Mesenchymal stem cell (in vitro differentiated cells and primary cell): ENCODE results near the gene TNFSF4.
"Not testable (repeated sequence)": the region's sequence is repeated elsewhere in the genome, so short reads cannot be mapped to it uniquely, and the experiment has no call there.

ENCODE experiments used
- DNase-seq: peaks from one replicate; pipeline ENCODE4 v3.0.0-alpha.2; 2013
- H2AFZ ChIP-seq: one replicate; pipeline ENCODE4 v1.6.1; 2013; ENCODE audit warnings: low read depth, mild to moderate bottlenecking, control low read depth, inconsistent platforms, low read length, moderate library complexity
- H2AK5ac ChIP-seq: 2 replicates; pipeline ENCODE4 v1.6.1; 2013; ENCODE audit warnings: low read length, moderate library complexity, mild to moderate bottlenecking, inconsistent platforms; ENCODE audit not compliant: severe bottlenecking
- H2BK120ac ChIP-seq: one replicate; pipeline ENCODE4 v1.6.1; 2013; ENCODE audit warnings: low read depth, mild to moderate bottlenecking, inconsistent platforms, low read length, moderate library complexity
- H2BK12ac ChIP-seq, 2 experiments: one replicate each; pipeline ENCODE4 v1.6.1; 2013; ENCODE audit warnings: inconsistent platforms in 2 of 2, low read length in 2 of 2, mild to moderate bottlenecking in 2 of 2, moderate library complexity in 2 of 2, control low read depth in 1 of 2
- H2BK15ac ChIP-seq: one replicate; pipeline ENCODE4 v1.6.1; 2013; ENCODE audit warnings: mild to moderate bottlenecking, low read depth, inconsistent platforms; ENCODE audit not compliant: poor library complexity, severe bottlenecking
- H2BK5ac ChIP-seq: 2 replicates; pipeline ENCODE4 v1.6.1; 2013; ENCODE audit warnings: low read depth, mild to moderate bottlenecking, low read length, control low read depth, inconsistent platforms; ENCODE audit not compliant: poor library complexity, severe bottlenecking
- H3K14ac ChIP-seq, 2 experiments: one replicate each; pipeline ENCODE4 v1.6.1; 2013; ENCODE audit warnings: inconsistent platforms in 2 of 2, low read length in 2 of 2, control low read depth in 1 of 2, mild to moderate bottlenecking in 1 of 2, moderate library complexity in 1 of 2
- H3K18ac ChIP-seq, 2 experiments: one replicate each; pipeline ENCODE4 v1.6.1; 2013; ENCODE audit warnings: inconsistent platforms in 2 of 2, low read length in 2 of 2, control low read depth in 1 of 2, low read depth in 1 of 2, mild to moderate bottlenecking in 1 of 2
- H3K23ac ChIP-seq, 2 experiments: one replicate each; pipeline ENCODE4 v1.6.1; 2013; ENCODE audit warnings: inconsistent platforms in 2 of 2, low read length in 2 of 2, mild to moderate bottlenecking in 2 of 2, moderate library complexity in 2 of 2, control low read depth in 1 of 2
- H3K27ac ChIP-seq: 2 replicates; pipeline ENCODE4 v1.5.1; 2013; ENCODE audit warnings: mild to moderate bottlenecking, moderate library complexity, low read length, control low read depth, inconsistent platforms; ENCODE audit not compliant: poor library complexity, severe bottlenecking
- H3K27me3 ChIP-seq, 2 experiments: 2 replicates each; pipeline versions ENCODE4 v1.6.1 to v1.7.0; 2013; ENCODE audit warnings: low read length in 2 of 2, mild to moderate bottlenecking in 2 of 2, moderate library complexity in 2 of 2, control low read depth in 1 of 2, inconsistent platforms in 1 of 2; ENCODE audit not compliant: control insufficient read depth in 1 of 2, insufficient read depth in 1 of 2
- H3K36me3 ChIP-seq, 2 experiments: 2 replicates each; pipeline versions ENCODE4 v1.6.1 to v1.7.0; 2013; ENCODE audit warnings: low read length in 2 of 2, control low read depth in 1 of 2, inconsistent platforms in 1 of 2, low read depth in 1 of 2, mild to moderate bottlenecking in 1 of 2; ENCODE audit not compliant: insufficient read depth in 2 of 2, control insufficient read depth in 1 of 2
- H3K4ac ChIP-seq, 2 experiments: one replicate each; pipeline ENCODE4 v1.6.1; 2013; ENCODE audit warnings: inconsistent platforms in 2 of 2, low read length in 2 of 2, mild to moderate bottlenecking in 2 of 2, moderate library complexity in 2 of 2, control low read depth in 1 of 2, low read depth in 1 of 2
- H3K4me1 ChIP-seq: 2 replicates; pipeline ENCODE4 v1.6.1; 2013; ENCODE audit warnings: low read depth, low read length, control low read depth; ENCODE audit not compliant: control insufficient read depth, insufficient read depth
- H3K4me2 ChIP-seq: 2 replicates; pipeline ENCODE4 v1.6.1; 2013; ENCODE audit warnings: low read length, mild to moderate bottlenecking, inconsistent platforms; ENCODE audit not compliant: poor library complexity, severe bottlenecking
- H3K4me3 ChIP-seq, 2 experiments: 2 replicates each; pipeline versions ENCODE4 v1.5.1 to v1.7.0; 2013; ENCODE audit warnings: low read length in 2 of 2, mild to moderate bottlenecking in 2 of 2, control low read depth in 1 of 2, low read depth in 1 of 2; ENCODE audit not compliant: insufficient read depth in 1 of 2
- H3K79me1 ChIP-seq: replicated peaks from 2 replicates; pipeline ENCODE4 v1.6.1; 2013; ENCODE audit warnings: mild to moderate bottlenecking, control low read depth, low read length, inconsistent platforms; ENCODE audit not compliant: poor library complexity, severe bottlenecking
- H3K9ac ChIP-seq: 2 replicates; pipeline ENCODE4 v1.7.0; 2013; ENCODE audit warnings: mild to moderate bottlenecking, low read length, moderate library complexity
- H3K9me3 ChIP-seq: 2 replicates; pipeline ENCODE4 v1.7.0; 2013; ENCODE audit warnings: mild to moderate bottlenecking, low read length; ENCODE audit not compliant: control insufficient read depth
- H4K8ac ChIP-seq: one replicate; pipeline ENCODE4 v1.6.1; 2013; ENCODE audit warnings: inconsistent platforms, mild to moderate bottlenecking, low read length, moderate library complexity
- H4K91ac ChIP-seq: one replicate; pipeline ENCODE4 v1.6.1; 2013; ENCODE audit warnings: mild to moderate bottlenecking, low read length, inconsistent platforms
- WGBS: methylation state at CpG from one replicate; pipeline ENCODE4 v1.1.7; 2013; ENCODE audit warnings: mixed read lengths; 5-methylcytosine and 5-hydroxymethylcytosine counted together

Gene TNFSF4

DNA sequence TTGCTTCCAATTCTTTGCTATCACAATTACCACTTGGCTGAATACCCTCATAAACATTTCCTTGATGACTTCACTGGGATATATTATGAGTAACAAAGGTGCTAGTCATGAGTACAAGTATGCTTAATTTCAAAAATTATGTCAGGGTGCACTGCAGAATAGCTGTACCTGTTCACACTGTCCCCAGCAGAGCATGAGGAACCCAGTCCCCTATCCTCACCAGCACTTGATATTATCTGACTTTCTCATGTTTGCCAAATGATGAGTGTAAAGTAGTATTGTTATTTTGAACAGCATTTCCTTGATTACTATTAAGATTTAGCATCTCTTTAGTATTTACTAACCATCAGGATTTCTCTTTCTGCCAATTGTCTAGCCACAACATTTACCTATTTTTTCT, 33.5 kb upstream of the TNFSF4 start:
- Histone ChIP-seq H3K4ac (no peak overlapping the region), H2BK5ac (no peak overlapping the region), H3K14ac (no peak overlapping the region), H3K9ac (no peak overlapping the region), H2BK15ac (no peak overlapping the region), H3K18ac (no peak overlapping the region), H3K79me1 (no peaks in the 10 kb centered on the region), H3K36me3 (no peaks in the 10 kb centered on the region), H3K4me2 (no peak overlapping the region), H3K27me3 (no peaks in the 10 kb centered on the region), H2BK120ac (no peak overlapping the region), H2BK12ac (no peak overlapping the region), H3K9me3 (peaks cover 17% of the 10 kb centered on the region), H4K91ac (no peak overlapping the region), H4K8ac (no peak overlapping the region), H2AFZ (no peak overlapping the region), H2AK5ac (no peak overlapping the region), H3K4me3 (no peak overlapping the region), H3K23ac (no peak overlapping the region), H3K4me1 (no peaks in the 10 kb centered on the region), H3K27ac (no peak overlapping the region)
- no peak for DNase-seq

DNA sequence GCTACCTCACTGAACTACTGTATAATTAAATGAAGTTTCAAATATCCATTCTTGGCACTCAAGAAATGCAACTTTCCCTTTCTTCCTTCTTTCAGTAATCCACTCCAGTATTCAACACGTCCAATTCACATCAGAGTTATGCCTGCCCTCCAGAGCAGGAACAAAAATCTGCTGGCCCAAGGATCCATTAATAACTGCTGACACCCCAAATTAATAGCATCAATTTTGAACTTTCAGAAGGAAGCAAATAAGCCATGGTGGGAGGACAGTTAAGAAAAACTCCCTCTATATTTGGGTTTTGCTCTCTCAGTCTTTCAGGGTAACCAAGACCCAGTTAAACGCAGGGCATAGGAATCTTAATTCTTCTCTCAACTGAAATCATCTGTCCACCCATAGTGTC, 31.9 kb upstream of the TNFSF4 start:
- Histone ChIP-seq H4K8ac (no peak overlapping the region), H2AK5ac (no peak overlapping the region), H3K27me3 (no peaks in the 10 kb centered on the region), H3K14ac (no peak overlapping the region), H2BK120ac (no peak overlapping the region), H3K9ac (no peak overlapping the region), H2AFZ (no peak overlapping the region), H3K27ac (no peak overlapping the region), H3K79me1 (no peaks in the 10 kb centered on the region), H3K4me2 (no peak overlapping the region), H3K4ac (no peak overlapping the region), H3K4me1 (no peaks in the 10 kb centered on the region), H3K4me3 (no peak overlapping the region), H3K36me3 (no peaks in the 10 kb centered on the region), H2BK15ac (no peak overlapping the region), H2BK12ac (no peak overlapping the region), H3K23ac (no peak overlapping the region), H2BK5ac (no peak overlapping the region), H3K9me3 (peaks cover 16% of the 10 kb centered on the region), H3K18ac (no peak overlapping the region), H4K91ac (no peak overlapping the region)
- WGBS = 100% methylated on average over 2 of the region's 2 CpGs
- DNase-seq = no peak

DNA sequence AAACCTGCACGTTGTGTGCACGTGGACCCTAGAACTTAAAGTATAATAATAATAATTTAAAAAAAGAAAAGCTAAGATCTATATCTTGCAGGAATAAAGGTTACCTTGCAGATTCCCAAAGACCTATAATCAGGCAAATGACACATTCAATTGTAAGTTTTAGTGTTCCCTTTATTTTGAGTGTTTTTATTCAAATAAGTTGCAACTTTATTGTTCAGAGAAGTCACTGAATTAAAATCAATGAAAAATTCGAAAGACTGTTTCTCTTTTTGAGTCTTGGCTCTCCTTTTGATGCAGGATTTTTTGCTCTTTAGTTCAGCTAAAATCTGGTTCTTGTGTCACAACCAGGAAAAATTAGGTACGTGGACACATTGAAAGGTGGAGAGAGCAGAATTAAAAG, 27.8 kb upstream of the TNFSF4 start:
- no peak overlapping the region for H3K4me3 ChIP-seq
- H4K91ac ChIP-seq = no peak overlapping the region
- H2AK5ac ChIP-seq = no peak overlapping the region
- no peak overlapping the region for H3K23ac ChIP-seq
- no peaks in the 10 kb centered on the region for H3K79me1 ChIP-seq
- no peak overlapping the region for H3K9ac ChIP-seq
- no peak overlapping the region for H3K4ac ChIP-seq
- H3K14ac ChIP-seq = no peak overlapping the region
- no peaks in the 10 kb centered on the region for H3K27me3 ChIP-seq
- H2BK5ac ChIP-seq = no peak overlapping the region
- no peak overlapping the region for H3K4me2 ChIP-seq
- WGBS = 89% methylated on average over 2 of the region's 4 CpGs
- no peak overlapping the region for H2BK120ac ChIP-seq
- no peak overlapping the region for H3K27ac ChIP-seq
- no peak overlapping the region for H2BK12ac ChIP-seq
- H3K18ac ChIP-seq = no peak overlapping the region
- DNase-seq = no peak
- H2BK15ac ChIP-seq = no peak overlapping the region
- no peak overlapping the region for H4K8ac ChIP-seq
- H3K36me3 ChIP-seq = no peaks in the 10 kb centered on the region
- no peaks in the 10 kb centered on the region for H3K9me3 ChIP-seq
- H3K4me1 ChIP-seq = no peaks in the 10 kb centered on the region
- no peak overlapping the region for H2AFZ ChIP-seq

DNA sequence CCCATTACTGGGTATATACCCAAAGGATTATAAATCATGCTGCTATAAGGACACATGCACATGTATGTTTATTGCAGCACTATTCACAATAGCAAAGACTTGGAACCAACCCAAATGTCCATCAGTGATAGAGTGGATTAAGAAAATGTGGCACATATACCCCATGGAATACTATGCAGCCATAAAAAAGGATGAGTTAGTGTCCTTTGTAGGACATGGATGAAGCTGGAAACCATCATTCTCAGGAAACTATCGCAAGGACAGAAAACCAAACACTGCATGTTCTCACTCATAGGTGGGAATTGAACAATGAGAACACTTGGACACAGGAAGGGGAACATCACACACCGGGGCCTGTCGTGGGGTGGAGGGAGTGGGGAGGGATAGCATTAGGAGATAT, 27.3 kb upstream of the TNFSF4 start:
- not testable (repeated sequence) for H3K4me2 ChIP-seq, H3K36me3 ChIP-seq, H3K4ac ChIP-seq, H2BK15ac ChIP-seq, H2BK5ac ChIP-seq, H3K27me3 ChIP-seq, H2AK5ac ChIP-seq, H3K18ac ChIP-seq, H4K91ac ChIP-seq, H3K9ac ChIP-seq, H2BK12ac ChIP-seq, H3K14ac ChIP-seq, H2AFZ ChIP-seq, H2BK120ac ChIP-seq, H3K79me1 ChIP-seq, H4K8ac ChIP-seq, H3K4me1 ChIP-seq, H3K23ac ChIP-seq, H3K4me3 ChIP-seq, H3K27ac ChIP-seq, DNase-seq, H3K9me3 ChIP-seq
- no CpG with 5 or more reads among the region's 3 CpGs for WGBS
